KMS-11 (cell line): ENCODE data around the gene DYNLT3.

Experiments used
- H2AFZ ChIP-seq: fragments of 200-600 bp; sonication (generic); 2 replicates; pipeline ENCODE4 v1.6.1; 2016; ENCODE audit warnings: antibody characterized with exemption, mixed run types, low read depth
- H3K27ac ChIP-seq: fragments of 200-600 bp; sonication (generic); 2 replicates; pipeline ENCODE4 v1.6.1; 2016; ENCODE audit warnings: mild to moderate bottlenecking, mixed run types
- H3K27me3 ChIP-seq: fragments of 200-600 bp; sonication (generic); 2 replicates; pipeline ENCODE4 v1.6.1; 2017; ENCODE audit warnings: mild to moderate bottlenecking, low read depth, mixed run types, moderate library complexity; ENCODE audit not compliant: insufficient read depth
- H3K36me3 ChIP-seq: fragments of 200-600 bp; sonication (generic); 2 replicates; pipeline ENCODE4 v1.6.1; 2017; ENCODE audit warnings: mild to moderate bottlenecking, mixed run types; ENCODE audit not compliant: insufficient read depth
- H3K4me1 ChIP-seq: fragments of 200-600 bp; sonication (generic); 2 replicates; pipeline ENCODE4 v1.6.1; 2016; ENCODE audit warnings: mild to moderate bottlenecking, low read depth, mixed run types; ENCODE audit not compliant: poor library complexity, severe bottlenecking
- H3K4me2 ChIP-seq: fragments of 200-600 bp; sonication (generic); 2 replicates; pipeline ENCODE4 v1.7.0; 2016; ENCODE audit warnings: mild to moderate bottlenecking, mixed run types
- H3K4me3 ChIP-seq: fragments of 200-600 bp; sonication (generic); IDR thresholded peaks from 2 replicates; pipeline ENCODE4 v1.6.1; 2017; ENCODE audit warnings: low read depth, low read length, mixed read lengths; ENCODE audit not compliant: insufficient read depth
- H3K79me2 ChIP-seq: fragments of 200-600 bp; sonication (generic); 2 replicates; pipeline ENCODE4 v1.6.1; 2016; ENCODE audit warnings: low read depth, mixed run types; ENCODE audit not compliant: insufficient read depth
- H3K9ac ChIP-seq: fragments of 200-600 bp; sonication (generic); 2 replicates; pipeline ENCODE4 v1.6.1; 2016; ENCODE audit warnings: mild to moderate bottlenecking, mixed run types
- H4K20me1 ChIP-seq: fragments of 200-600 bp; sonication (generic); 2 replicates; pipeline ENCODE4 v1.6.1; 2016; ENCODE audit warnings: mild to moderate bottlenecking, mixed run types; ENCODE audit not compliant: insufficient read depth
- CTCF ChIP-seq: fragments of 200-600 bp; sonication (generic); conservative IDR thresholded peaks from 2 replicates; pipeline ENCODE4 v1.6.1; 2017; ENCODE audit warnings: low read depth, mild to moderate bottlenecking, antibody characterized with exemption, low read length, moderate library complexity, mixed read lengths

The DYNLT3 gene

GRCh38 chrX:37876716-37877115, 29.3 kb upstream of the DYNLT3 start:
- Histone ChIP-seq H3K27me3 (no peaks in the 10 kb centered on the region), H3K4me1 (no peaks in the 10 kb centered on the region), H3K79me2 (no peaks in the 10 kb centered on the region), H3K27ac (no peak overlapping the region), H2AFZ (no peak overlapping the region), H3K9ac (no peak overlapping the region), H4K20me1 (no peaks in the 10 kb centered on the region), H3K4me2 (no peak overlapping the region), H3K4me3 (no peak overlapping the region), H3K36me3 (no peaks in the 10 kb centered on the region)
- TF ChIP-seq CTCF = no peak

- TF ChIP-seq CTCF = no peak
Observed at GRCh38 chrX:37875675-37876074, 28.3 kb upstream of the DYNLT3 start.

GRCh38 chrX:37873220-37873619, 25.8 kb upstream of the DYNLT3 start:
- no peak overlapping the region for H2AFZ ChIP-seq
- no peak overlapping the region for H3K27ac ChIP-seq

More at GRCh38 chrX:37875675-37876074, 28.3 kb upstream of the DYNLT3 start:
- Histone ChIP-seq H2AFZ (no peak overlapping the region), H3K9ac (no peak overlapping the region), H3K4me2 (no peak overlapping the region), H3K4me1 (no peaks in the 10 kb centered on the region), H3K27ac (no peak overlapping the region), H3K79me2 (no peaks in the 10 kb centered on the region), H3K36me3 (no peaks in the 10 kb centered on the region), H3K4me3 (no peak overlapping the region), H4K20me1 (no peaks in the 10 kb centered on the region), H3K27me3 (no peaks in the 10 kb centered on the region)

GRCh38 chrX:37872303-37872655, 24.9 kb upstream of the DYNLT3 start:
- H3K27me3 ChIP-seq = no peaks in the 10 kb centered on the region
- TF ChIP-seq CTCF = no peak
- H3K27ac ChIP-seq = no peak overlapping the region
- no peak overlapping the region for H3K4me2 ChIP-seq
- H3K4me3 ChIP-seq = no peak overlapping the region
- no peaks in the 10 kb centered on the region for H4K20me1 ChIP-seq
- H3K79me2 ChIP-seq = no peaks in the 10 kb centered on the region
- H3K9ac ChIP-seq = no peak overlapping the region
- no peaks in the 10 kb centered on the region for H3K36me3 ChIP-seq
- no peaks in the 10 kb centered on the region for H3K4me1 ChIP-seq
- H2AFZ ChIP-seq = no peak overlapping the region

More at GRCh38 chrX:37873220-37873619, 25.8 kb upstream of the DYNLT3 start:
- H3K36me3 ChIP-seq = no peaks in the 10 kb centered on the region
- H3K79me2 ChIP-seq = no peaks in the 10 kb centered on the region
- H3K4me2 ChIP-seq = no peak overlapping the region
- H3K9ac ChIP-seq = no peak overlapping the region
- no peaks in the 10 kb centered on the region for H3K4me1 ChIP-seq
- no peaks in the 10 kb centered on the region for H4K20me1 ChIP-seq
- H3K27me3 ChIP-seq = no peaks in the 10 kb centered on the region
- H3K4me3 ChIP-seq = no peak overlapping the region
- no peak for TF ChIP-seq CTCF
